Activated CD4-positive, alpha-beta T cell treated with anti-CD3 and anti-CD28 coated beads, Interleukin-2, Interleukin-4, amounts not matched to agents 100 ng/mL and 50 ng/mL, durations not matched to agents 16 hours and 8 hours (primary cell): ENCODE results near the gene WNT3.

Source experiments
- DNase-seq: peaks from one replicate; pipeline ENCODE4 v3.0.0-alpha.2; 2020; ENCODE audit warnings: low spot score

WNT3 gene

DNA sequence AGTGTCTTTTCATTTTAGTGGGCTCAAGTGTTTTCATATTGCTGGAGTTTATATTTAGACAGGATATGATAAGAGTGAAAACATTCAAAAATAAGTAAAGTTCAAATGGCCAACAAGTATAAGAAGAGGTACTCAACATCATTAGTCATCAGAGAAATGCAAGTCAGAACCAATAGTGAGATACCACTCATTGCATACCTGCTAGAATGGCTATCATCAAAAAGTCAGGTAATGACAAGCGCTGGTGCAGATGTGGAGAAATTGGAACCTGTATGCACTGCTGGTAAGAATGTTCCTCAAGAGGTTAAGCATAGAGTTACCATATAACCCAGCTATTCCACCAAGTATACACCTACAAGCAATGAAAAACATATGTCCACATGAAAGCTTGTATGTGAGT, 87.8 kb downstream of the WNT3 start:
- no peak for DNase-seq

- no peak for DNase-seq
These were observed 88.5 kb downstream of the WNT3 start for GRCh38 chr17:46730026-46730425.

GRCh38 chr17:46727572-46728348, 90.7 kb downstream of the WNT3 start:
- no peak for DNase-seq

DNA sequence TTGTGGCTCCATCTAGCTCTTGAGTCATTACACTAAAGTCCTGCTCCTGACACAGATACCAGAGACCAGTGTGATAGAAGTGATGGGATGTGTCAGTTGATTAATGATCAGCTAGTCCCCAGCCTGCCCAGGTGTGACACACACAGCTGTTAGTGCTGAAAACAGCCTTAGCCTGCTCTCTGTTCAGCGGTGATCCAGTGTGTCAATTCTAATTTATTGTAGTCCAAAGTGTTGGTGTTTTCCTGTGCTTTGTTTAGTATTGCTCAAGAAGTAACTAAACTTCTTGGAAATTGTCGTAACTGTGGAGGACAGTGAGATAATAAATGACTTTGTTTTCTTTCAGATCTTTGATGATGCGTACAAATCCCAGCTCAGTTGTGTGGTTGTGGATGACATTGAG, 92.3 kb downstream of the WNT3 start:
- no peak for DNase-seq

- DNase-seq: no peak
These were observed 95.7 kb downstream of the WNT3 start for GRCh38 chr17:46722662-46723285.

DNA sequence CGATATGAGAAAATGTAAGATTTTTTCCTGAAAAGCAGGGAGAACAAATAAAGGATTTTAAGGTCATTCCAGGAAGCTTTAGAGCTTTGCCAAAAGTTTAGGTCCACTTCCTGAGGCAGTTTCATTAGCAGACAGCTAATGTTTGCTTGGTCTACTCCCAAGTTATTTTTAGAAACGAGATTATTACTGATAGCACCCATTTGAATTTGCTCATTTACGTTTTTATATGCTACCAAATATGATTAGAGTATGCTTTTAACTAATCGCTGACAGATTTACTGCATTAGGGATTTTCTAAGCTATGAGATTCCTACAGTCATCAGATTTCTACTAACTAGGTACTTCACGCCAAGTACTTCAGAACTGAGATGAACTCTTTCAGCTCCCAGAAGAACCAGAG, 98.1 kb downstream of the WNT3 start:
- no peak for DNase-seq

DNA sequence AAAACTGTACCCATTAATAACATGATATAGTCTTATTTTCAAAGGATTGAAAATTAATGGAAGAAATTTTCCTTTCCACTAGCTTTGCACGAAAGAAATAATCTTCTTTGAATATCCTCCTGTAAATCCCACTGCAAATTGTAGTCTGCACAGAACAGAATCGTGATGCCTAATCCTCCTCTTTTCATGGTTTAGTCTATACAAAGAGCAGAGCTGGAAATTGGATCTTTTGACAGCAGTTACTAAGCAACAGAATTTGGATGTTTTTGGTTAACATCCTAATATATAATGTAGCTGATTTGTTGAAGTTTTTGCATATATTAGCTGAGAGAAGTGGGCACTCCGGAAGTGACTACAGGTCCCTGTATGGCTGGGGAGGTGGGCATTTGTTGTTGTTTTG, 98.6 kb downstream of the WNT3 start:
- DNase-seq: no peak

- DNase-seq: no peak
These were observed 100.5 kb downstream of the WNT3 start for GRCh38 chr17:46717999-46718398.
